ENCODE data around the gene PRELP. TPM values are rescaled to one million over a fixed set of nuclear protein-coding genes. Genes with fewer than 3 reads are reported as not detected.
"Not testable (repeated sequence)": the region's sequence is repeated elsewhere in the genome, so short reads cannot be mapped to it uniquely, and the experiment has no call there.

PRELP gene
- total RNA-seq, result 0.11 and 0.31 TPM in 2 replicates
- 1.2 TPM for polyA plus RNA-seq (2012)

DNA sequence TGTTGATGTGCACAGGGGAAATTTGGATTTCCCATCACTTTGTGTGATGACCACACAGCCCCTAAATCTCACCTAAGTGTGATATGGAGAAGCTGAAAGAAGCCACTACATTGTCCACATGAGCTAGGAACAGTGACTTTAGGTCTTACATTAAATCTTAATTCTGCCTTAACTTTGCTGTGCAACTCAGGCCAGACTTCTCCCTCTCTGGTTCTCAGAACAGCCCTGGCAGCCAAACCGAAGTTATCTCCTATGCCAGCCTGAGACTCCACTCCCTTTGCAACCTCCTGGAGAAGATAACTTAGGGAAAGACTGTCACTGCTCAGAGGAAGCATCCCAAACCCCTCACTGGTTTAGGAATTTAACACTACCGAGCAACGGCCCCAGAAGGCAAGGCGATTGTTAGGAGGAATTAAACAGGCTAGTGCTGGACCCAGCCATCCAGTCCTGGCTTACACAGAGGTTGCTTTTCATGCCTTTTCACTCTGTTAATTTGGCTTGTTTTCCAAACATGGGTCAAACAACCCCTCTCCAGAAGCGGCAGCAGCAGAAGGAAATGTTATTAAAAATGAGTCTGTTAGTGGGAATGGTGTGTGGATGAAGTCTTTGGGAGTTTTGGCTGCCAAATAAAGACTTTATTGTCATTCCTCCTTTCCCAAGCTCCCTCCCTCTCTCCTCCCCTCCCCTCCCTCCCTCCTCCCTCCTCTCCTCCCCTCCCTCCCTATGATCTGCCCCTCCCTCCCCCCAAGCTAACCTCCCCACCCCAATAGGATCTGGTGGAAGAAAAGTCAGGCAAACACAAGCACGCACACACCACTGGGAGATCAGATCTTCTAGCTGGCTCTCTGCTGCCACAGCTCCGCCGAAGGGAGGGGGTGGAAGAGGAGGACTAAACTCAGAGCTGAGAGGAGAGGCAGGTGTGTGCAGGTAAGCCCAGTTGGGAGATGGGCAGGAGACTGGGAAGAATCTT is at the start of gene PRELP:
TSS of gene PRELP (plus strand) at position 795 of the 970 bp plus-strand sequence. CDS start 7,379 bp downstream, outside the sequence.
- DNase-seq (ENCODE audit: low read depth), result peak; percentile 43

DNA sequence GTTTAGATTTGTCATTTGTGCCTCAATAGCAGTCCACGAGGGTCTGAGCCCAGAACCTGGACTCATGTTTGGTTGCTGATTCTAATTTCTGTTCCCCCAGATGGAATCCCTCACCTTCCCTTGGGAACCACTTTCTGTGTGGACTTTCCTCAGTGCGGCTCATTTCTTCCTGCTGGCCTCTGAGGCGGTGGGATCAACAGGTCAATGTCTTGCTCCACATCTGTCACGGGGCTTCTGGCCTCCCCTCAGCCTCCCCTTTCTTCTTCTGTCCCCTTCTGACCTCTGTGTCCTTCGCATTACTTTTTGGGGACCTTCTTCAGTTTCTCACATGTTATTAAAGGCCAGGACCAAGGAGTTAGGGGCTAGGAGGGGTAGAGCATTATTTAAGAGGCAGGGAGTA is 49.2 kb upstream of the PRELP start:
- no peak for DNase-seq (ENCODE audit: low read depth)

DNA sequence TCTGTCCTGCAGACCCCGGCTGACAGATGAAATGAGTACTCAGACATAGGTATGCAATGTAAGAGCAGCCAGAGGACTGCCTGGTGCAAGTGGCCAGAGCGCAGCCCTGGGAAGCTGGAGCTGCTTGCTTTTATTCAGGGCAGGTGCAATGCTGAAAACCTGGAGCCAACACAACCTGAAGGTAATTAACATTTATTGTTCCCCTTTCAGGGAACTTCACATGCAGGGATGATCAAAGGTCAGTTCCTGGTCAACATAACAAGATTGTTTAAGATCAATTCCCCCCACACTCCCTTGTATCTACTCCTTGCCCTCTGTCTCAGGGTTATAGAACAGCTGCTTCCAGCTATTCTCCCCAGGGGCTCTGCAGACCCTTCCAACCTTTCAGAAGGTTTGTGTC is 48.7 kb upstream of the PRELP start:
- DNase-seq (ENCODE audit: low read depth), result no peak

DNA sequence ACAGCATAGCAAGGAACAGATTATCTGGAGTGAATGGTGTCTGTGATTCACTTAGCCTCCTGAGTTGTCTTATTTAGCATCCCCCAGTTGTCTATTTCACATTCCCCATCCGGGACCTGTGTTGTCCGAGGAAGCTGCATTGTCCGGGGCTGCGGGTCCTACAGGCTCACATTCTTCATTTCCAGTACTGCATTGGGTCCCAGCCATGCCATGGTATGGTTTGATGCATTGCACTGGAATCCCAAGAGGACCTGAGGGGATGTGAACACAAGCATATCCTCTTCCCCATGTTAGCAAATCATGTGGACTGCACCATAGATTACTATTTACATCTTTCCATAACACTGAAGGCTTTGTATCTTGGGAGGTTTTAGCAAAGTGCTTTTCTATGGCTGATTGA is 48.2 kb upstream of the PRELP start:
- no peak for DNase-seq (ENCODE audit: low read depth)

GRCh38 chr1:203428981-203429599 is 46.5 kb upstream of the PRELP start:
- no peak for DNase-seq (ENCODE audit: low read depth)

DNA sequence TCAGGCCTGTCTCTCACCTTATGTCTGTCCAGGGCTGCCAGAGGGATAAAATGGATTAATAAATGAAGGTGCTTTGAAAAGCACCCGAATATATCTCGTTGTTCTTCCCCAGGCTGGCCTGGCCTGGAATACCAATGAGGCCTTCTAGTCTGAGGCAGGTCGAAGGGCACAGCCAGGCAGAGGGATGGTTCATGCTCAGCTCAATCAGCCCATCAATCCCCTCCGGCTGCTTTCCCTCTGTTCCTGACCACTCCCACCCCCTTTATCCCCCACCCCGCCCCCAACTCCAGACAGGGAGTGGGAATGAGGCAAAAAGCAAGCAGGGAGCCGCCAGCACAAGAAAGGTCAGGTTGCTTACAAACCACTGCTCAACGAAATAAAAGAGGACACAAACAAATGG is 40.0 kb upstream of the PRELP start:
- DNase-seq (ENCODE audit: low read depth), result no peak

DNA sequence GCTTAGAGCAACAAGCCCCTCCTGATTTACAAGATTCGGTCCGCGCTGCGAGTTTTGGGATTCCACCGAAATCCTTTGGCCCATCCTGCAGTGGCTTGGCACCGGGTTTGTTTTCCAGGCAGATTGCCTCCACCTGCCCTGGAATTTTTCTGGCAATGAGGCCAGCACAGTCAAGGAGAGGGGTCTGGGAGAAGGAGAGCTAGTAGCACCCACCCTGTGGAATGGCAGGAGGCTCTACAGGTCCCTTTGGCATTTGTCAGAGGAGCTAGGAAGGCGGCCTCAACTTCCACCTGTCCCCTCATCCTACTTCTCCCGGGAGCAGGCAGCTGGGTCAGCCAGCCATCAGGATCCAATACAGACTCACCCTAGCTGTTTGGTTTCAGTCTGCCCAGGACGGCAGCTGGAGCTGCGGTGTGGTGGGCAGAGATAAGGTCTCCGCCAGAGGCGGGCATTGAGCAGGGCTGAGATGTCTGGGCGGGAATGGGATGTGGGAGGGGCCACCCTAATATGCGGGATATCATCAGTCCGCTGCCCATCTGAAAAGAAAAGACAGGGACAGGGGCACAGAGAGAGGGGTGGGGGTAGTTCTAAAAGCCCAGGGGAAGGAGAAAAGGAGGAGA is 37.8 kb upstream of the PRELP start:
- DNase-seq (ENCODE audit: low read depth), result no peak

DNA sequence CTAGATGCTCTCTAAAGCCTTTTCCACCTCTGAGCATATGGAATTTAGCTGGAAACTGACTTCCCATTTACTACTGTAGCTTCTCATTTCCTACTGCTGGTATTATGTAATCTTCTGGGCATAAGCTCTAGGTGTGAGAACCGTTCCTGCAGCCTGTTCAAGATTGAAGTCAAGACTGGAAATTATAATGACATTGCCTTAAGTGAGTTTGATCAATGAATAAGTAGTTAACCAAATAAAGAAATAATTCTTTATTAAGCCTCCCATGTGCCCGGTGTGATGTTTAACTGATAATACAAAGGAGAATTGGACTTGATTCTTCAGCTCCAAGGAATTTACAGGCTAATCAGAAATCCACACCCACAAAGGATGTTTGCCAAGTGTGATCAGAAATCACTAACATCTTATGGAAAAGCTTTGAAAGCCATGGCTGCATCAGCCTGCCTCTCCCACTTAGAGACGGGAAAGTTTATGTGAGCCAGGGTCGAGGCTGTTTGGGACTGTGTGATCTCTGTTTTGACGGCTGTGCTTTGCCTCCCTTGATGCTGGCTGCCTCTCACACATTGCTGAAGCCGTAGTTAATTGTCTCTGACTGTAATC is 36.4 kb upstream of the PRELP start:
- DNase-seq (ENCODE audit: low read depth), result no peak

GRCh38 chr1:203440771-203441170 is 34.8 kb upstream of the PRELP start:
- peak; percentile 69 for DNase-seq (ENCODE audit: low read depth)

DNA sequence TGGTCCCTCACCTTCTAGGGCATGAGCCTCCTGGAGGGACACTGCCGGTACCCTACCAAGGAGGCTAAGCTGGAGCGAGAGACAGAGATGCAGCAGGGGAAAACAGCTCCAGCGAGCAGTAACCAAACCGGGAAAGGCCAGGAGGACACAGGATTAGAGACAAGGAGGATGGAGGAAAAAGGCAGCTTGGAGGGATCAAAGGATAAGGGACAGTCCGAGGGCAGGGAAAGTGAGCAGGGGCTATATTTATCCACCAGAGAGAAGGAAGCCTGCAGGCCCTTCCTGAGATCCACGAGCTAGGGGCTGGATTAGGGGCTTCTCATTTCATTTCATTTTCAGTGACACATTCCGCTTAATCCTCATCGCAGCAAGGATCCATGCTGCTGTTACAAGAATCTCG is 33.8 kb upstream of the PRELP start:
- no peak for DNase-seq (ENCODE audit: low read depth)

- DNase-seq (ENCODE audit: low read depth), result peak; percentile 26
Observed at GRCh38 chr1:203442821-203443220, 32.8 kb upstream of the PRELP start.

DNA sequence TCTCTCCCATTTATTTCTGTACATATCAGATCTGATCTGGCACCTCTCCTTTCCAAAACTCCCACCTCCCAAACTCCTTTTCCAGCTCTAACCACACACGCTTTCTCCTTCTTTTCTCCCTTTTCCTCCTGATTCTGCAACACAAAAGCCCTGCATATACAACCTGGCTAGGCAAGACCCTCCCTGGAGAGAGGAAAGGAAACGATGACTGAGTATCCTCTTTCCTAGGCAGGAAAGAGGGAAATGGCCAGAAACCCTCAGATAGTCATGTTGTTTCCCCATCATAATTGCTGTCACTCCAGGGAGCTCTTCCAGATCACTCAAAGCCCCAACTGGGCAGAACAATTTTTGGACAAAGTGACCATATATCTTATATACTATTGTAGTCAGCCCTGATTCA is 32.3 kb upstream of the PRELP start:
- DNase-seq (ENCODE audit: low read depth), result no peak

GRCh38 chr1:203444171-203444576 is 31.4 kb upstream of the PRELP start:
- DNase-seq (ENCODE audit: low read depth), result peak; percentile 17

DNA sequence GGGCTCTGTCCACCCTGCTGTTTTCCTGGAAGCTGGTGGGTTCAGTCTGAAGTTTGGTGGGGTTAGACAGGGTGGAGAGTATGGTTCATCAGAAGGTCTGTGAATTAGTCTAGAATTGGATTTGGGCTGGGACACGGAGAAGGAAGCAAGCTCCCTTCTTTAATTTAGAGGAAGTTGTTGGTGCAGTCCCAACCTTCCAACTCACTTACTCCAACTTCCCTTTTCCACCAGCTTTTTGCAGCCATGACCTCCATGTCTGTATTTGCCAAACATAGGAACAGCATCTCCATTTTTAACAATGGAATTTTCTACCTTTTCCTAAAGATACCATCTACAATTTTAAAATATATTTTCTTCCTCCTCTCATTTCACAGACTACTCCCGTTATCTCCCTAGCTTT is 28.5 kb upstream of the PRELP start:
- no peak for DNase-seq (ENCODE audit: low read depth)

- not testable (repeated sequence) for DNase-seq (ENCODE audit: low read depth)
Observed at GRCh38 chr1:203447598-203447997, 28.0 kb upstream of the PRELP start.

DNA sequence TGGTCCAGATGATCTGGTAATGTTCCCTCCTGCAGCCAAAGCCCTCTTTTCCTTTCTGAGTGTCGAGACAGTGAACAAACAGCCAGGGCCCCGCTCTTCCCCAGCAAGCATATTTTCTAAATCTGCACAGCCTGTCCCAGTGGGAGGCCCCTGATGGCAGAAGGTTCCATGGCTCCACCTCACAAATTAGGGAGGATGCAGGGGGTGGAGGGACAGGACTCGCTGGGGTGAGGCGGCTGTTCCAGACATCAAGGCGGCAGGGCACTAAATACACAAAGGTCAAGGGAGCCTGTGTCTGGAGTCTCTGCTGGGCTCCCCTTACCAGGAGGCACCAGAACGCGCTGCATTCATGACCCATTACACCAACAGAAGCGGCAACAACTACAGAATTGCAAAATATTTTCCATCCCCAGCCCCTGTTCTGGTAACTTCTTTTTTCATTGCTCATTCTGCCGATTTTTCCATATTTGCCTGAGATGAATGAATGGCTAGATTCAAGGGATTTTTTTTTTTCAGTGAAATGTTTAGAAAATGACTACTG is 27.0 kb upstream of the PRELP start:
- no peak for DNase-seq (ENCODE audit: low read depth)

DNA sequence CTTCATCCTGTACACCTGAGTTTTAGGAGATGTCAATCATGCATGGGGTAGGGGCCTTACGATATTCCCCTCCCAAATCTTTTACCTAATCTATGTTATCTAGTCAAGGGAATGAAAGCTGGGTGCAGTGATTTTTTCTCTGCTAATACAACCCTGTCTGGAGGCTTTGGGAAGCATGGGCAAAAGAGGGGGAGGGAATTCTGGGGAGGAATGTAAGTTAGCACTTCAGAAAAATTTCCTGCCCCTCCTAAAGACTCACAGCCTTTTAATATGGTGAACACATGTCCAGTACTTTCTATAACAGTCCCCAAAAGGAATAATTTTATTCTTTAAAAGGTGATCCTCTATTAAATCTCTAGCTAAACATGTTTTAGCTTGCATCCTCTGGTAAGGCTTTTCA is 25.6 kb upstream of the PRELP start:
- DNase-seq (ENCODE audit: low read depth), result no peak

- DNase-seq (ENCODE audit: low read depth), result no peak
Observed at GRCh38 chr1:203450479-203451149, 25.0 kb upstream of the PRELP start.

DNA sequence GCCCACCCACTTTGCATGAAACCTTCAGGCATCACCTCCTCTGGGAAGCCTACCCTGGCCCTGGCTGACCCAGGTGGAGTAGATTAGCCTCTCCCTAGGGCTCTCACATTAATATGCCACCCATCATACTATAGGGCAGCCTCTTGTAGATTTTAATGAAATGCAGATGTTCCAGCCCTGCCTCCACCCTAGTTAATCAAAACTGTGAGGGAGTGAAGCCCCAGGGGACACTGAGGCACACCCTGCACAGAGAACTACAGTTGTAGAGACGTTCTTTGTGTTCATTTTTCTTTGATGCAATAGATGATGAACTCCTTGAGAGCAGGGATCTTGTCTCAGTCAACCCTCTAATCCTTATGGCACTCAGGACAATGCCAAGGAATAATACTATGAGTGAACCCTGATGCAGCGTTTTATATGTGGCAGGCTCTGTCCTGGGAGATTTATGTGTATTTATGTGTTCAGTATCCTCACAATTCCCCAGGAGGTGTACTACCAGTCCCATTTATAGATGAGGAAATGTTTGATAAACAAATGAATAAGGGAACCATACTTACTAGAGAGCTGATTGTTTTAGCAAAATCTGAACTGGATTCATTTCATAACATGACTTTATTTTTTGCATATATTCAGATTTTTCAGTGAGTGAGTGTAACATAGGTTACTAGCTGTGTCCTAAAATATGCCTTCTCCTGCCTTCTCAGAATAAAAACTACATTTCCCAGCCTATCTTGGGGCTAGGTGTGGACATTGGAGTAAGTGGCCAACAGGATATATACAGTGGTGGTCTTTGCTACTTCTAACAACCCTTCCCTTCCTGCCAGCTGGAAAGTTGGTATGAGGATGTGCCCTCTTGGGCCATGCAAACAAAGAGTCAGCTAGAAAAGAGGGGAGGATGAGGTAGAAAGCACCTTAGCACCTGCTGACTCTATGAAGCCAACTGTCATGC is 23.5 kb upstream of the PRELP start:
- no peak for DNase-seq (ENCODE audit: low read depth)

GRCh38 chr1:203453016-203453415 is 22.6 kb upstream of the PRELP start:
- DNase-seq (ENCODE audit: low read depth), result no peak

All from myocyte (in vitro differentiated cells).